GM12878 (cell line): Measurements from ENCODE around the gene PRR12. TPM values are rescaled to one million over a fixed set of nuclear protein-coding genes. Genes with fewer than 3 reads are reported as not detected.

Experiments
- ATAC-seq: fragments of 200-7000 bp; cut with Tn5 transposase; 3 replicates; pipeline ENCODE4 v1.9.1; 2020; ENCODE audit warnings: mild to moderate bottlenecking, moderate library complexity
- BruUV-seq: library from RNA; stranded (reverse); fragments of 400-500 nt; replicated peaks from 2 replicates; lab custom pipeline; 2021; lab: Mats Ljungman, UMichigan
- CTCF ChIA-PET: fragments of 300-600 bp; sonication (Branson Sonifier 250); formaldehyde crosslinking; extraction: SDS; loops from one replicate; lab custom pipeline; 2021; ENCODE audit warnings: inconsistent platforms; lab: Yijun Ruan, JAX
- POLR2A ChIA-PET: fragments of 350-600 bp; formaldehyde crosslinking; extraction: SDS; loops from one replicate; lab custom pipeline; 2021; ENCODE audit warnings: inconsistent platforms; lab: Charles Lee
- RAD21 ChIA-PET: fragments of 300-600 bp; sonication (Branson Sonifier 250); formaldehyde crosslinking; loops from one replicate; lab custom pipeline; 2023; ENCODE audit warnings: antibody characterized with exemption; ENCODE audit not compliant: unreplicated experiment; lab: Charles Lee
- SMC1A ChIA-PET: fragments of 300-600 bp; sonication (Branson Sonifier 250); formaldehyde crosslinking; loops from one replicate; lab custom pipeline; 2023; ENCODE audit not compliant: unreplicated experiment, uncharacterized antibody; lab: Charles Lee
- DNase-seq: peaks from one replicate; pipeline ENCODE4 v3.0.0-alpha.2; 2011; ENCODE audit warnings: low read depth, low spot score
- FAIRE-seq: peaks from 3 replicates; lab custom pipeline; 2011; peaks lifted over from hg19 to GRCh38; lab: Jason Lieb, UNC
- H2AFZ ChIP-seq: 2 replicates; pipeline ENCODE4 v1.6.0; 2011; ENCODE audit warnings: low read depth, low read length, control low read depth; ENCODE audit not compliant: control insufficient read depth
- H3K27ac ChIP-seq: 2 replicates; pipeline ENCODE4 v1.5.1; 2011; ENCODE audit warnings: control low read depth; ENCODE audit not compliant: control insufficient read depth, insufficient read depth
- H3K27me3 ChIP-seq, 2 experiments: replicated peaks in 1 of 2; 2 replicates each; pipeline versions ENCODE4 v1.6.0 to v1.6.1; 2011; ENCODE audit warnings: low read length in 1 of 2; ENCODE audit not compliant: control insufficient read depth in 2 of 2, insufficient read depth in 2 of 2
- H3K36me3 ChIP-seq, 2 experiments: 2 replicates each; pipeline ENCODE4 v1.5.1; 2011; ENCODE audit warnings: low read length in 1 of 2; ENCODE audit not compliant: control insufficient read depth in 2 of 2, insufficient read depth in 2 of 2
- H3K4me1 ChIP-seq: 2 replicates; pipeline ENCODE4 v1.6.1; 2011; ENCODE audit warnings: mild to moderate bottlenecking, low read length, moderate library complexity, mixed read lengths; ENCODE audit not compliant: control insufficient read depth, insufficient read depth
- H3K4me2 ChIP-seq: 2 replicates; pipeline ENCODE4 v1.6.0; 2011; ENCODE audit warnings: control low read depth; ENCODE audit not compliant: control insufficient read depth, insufficient read depth
- H3K4me3 ChIP-seq: fragments of 200-600 bp; sonication (generic); 2 replicates; pipeline ENCODE4 v1.5.1; 2016
- H3K79me2 ChIP-seq: 2 replicates; pipeline ENCODE4 v1.6.0; 2011; ENCODE audit warnings: low read length; ENCODE audit not compliant: control insufficient read depth, insufficient read depth
- H3K9ac ChIP-seq: 2 replicates; pipeline ENCODE4 v1.8.0; 2011; ENCODE audit warnings: low read length, control low read depth, mixed read lengths; ENCODE audit not compliant: control insufficient read depth, insufficient read depth
- H3K9me3 ChIP-seq: replicated peaks from 3 replicates; pipeline ENCODE4 v1.5.1; 2011; ENCODE audit warnings: mild to moderate bottlenecking, low read length; ENCODE audit not compliant: control insufficient read depth, insufficient read depth
- H4K20me1 ChIP-seq: 2 replicates; pipeline ENCODE4 v1.6.0; 2011; ENCODE audit not compliant: control insufficient read depth, insufficient read depth
- FOXK2 ChIP-seq: fragments of 450-650 bp; IDR thresholded peaks from 2 replicates; pipeline ENCODE4 v1.6.1; 2017; ENCODE audit warnings: mild to moderate bottlenecking, moderate library complexity
- GATAD2B ChIP-seq: fragments of 450-650 bp; conservative IDR thresholded peaks from 2 replicates; pipeline ENCODE4 v1.6.1; 2017; ENCODE audit warnings: low read depth, mild to moderate bottlenecking, moderate library complexity
- KDM1A ChIP-seq: fragments of 200-600 bp; sonication (generic); IDR thresholded peaks from 2 replicates; pipeline ENCODE4 v1.6.1; 2016; ENCODE audit warnings: borderline replicate concordance
- NR2F1 ChIP-seq: fragments of 450-650 bp; conservative IDR thresholded peaks from 2 replicates; pipeline ENCODE4 v1.6.1; 2017; ENCODE audit warnings: mild to moderate bottlenecking
- WGBS: methylation state at CpG from one replicate; pipeline ENCODE4 v1.1.6; 2016; ENCODE audit warnings: low lambda C conversion rate; ENCODE audit not compliant: insufficient replicate concordance, insufficient coverage; ENCODE audit errors: missing lambda C conversion rate; 5-methylcytosine and 5-hydroxymethylcytosine counted together
- in situ Hi-C: fragments of 300-500 bp; cut with MboI; formaldehyde crosslinking; loops from 9 replicates; pipeline ENCODE4 v1.14.3; 2018; ENCODE audit warnings: mixed read lengths
- intact Hi-C: fragments of 100-400 bp; cut with micrococcal nuclease; formaldehyde crosslinking; loops from one replicate; pipeline ENCODE4 v1.14.2; 2022; ENCODE audit not compliant: unreplicated experiment
- polyA plus RNA-seq, 11 experiments: library from polyadenylated mRNA; depleted of rRNA in 4 of 11; unstranded in 6 of 11; stranded (reverse) in 5 of 11; fragments of >200 nt; fragmentation: Nextera tagmentation in 4 of 11; fragmentation: Illumina TruSeq in 1 of 11; extraction: Ambion mirVana in 4 of 11; extraction: Trizol in 1 of 11; gene quantifications; 1 replicate in 1 of 11; 2 replicates in 10 of 11; pipeline versions ENCODE4 v1.2.1 to v1.2.3, GENCODE V29; 2011 to 2016; ENCODE audit warnings: inconsistent platforms in 2 of 11, missing spikeins in 2 of 11, low read depth in 1 of 11
- total RNA-seq, 4 experiments: library from RNA; depleted of rRNA in 3 of 4; stranded (reverse); fragments of >200 nt in 3 of 4; fragmentation: Illumina TruSeq in 1 of 4; extraction: Trizol in 1 of 4; gene quantifications; 2 replicates each; pipeline versions ENCODE4 v1.2.1 to v1.2.3, GENCODE V29; 2013 to 2021
- TF ChIP-seq, protein P1 (sequence below): fragments of 450-650 bp; IDR thresholded peaks from 2 replicates; pipeline ENCODE4 v1.6.1; 2018; ENCODE audit warnings: borderline replicate concordance, mild to moderate bottlenecking; ENCODE audit not compliant: partially characterized antibody

Gene PRR12
- total and polyA plus RNA-seq, 10 of the 15 experiments (the other 5 are each of a cell fraction or from before 2014, with no cell fraction given), result 0.02 to 25.3 (median 1.6) TPM

DNA sequence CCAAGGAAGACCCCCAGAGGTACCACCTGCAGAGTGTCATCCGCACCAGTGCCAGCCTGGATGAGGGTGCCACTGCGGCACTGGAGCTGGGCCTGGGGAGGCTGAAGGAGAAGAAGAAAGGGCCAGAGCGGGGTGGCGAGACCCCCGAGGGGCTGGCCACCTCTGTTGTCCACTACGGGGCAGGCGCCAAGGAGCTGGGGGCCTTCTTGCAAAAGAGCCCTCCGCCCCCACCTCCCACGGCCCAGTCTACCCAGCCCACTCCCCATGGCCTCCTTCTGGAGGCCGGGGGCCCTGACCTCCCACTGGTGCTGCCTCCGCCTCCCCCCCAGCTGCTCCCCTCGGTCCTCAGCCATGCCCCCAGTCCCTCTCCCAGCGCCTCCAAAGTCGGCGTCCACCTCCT, 5.4 kb downstream of the PRR12 start:
- ChIA-PET POLR2A (interaction anchor here (0.8 kb wide), 1 partner anchor 38 kb away, joined by 3 read pairs; no protein-coding TSS in a partner anchor), RAD21 (no interaction called here), CTCF (no interaction called here), SMC1A (no interaction called here)
- 98% methylated on average over 7 of the region's 15 CpGs for WGBS
- Histone ChIP-seq H4K20me1 (peaks cover 3% of the 10 kb centered on the region; the same call in 1 of the 2 replicates), H3K36me3 (peaks cover 7 to 24% of the 10 kb centered on the region in 2 experiments; a peak in 3 of 4 replicates), H3K27me3 (no peaks in the 10 kb centered on the region), H3K4me2 (no peak overlapping the region), H3K4me3 (no peak overlapping the region), H3K9me3 (no peaks in the 10 kb centered on the region), H3K9ac (no peak overlapping the region), H3K79me2 (peaks cover 26% of the 10 kb centered on the region), H2AFZ (no peak overlapping the region), H3K4me1 (peaks cover 4% of the 10 kb centered on the region; the same call in 1 of the 2 replicates), H3K27ac (no peak overlapping the region)
- intact Hi-C loops, result no loop called here
- ATAC-seq (no peak), DNase-seq (no peak), FAIRE-seq (no peak)
- in situ Hi-C loops, result no loop called here
- no TSS peak for BruUV-seq
- TF ChIP-seq KDM1A, result no peak
- no peak for TF ChIP-seq NR2F1
- no peak for TF ChIP-seq GATAD2B
- TF ChIP-seq, protein P1, sequence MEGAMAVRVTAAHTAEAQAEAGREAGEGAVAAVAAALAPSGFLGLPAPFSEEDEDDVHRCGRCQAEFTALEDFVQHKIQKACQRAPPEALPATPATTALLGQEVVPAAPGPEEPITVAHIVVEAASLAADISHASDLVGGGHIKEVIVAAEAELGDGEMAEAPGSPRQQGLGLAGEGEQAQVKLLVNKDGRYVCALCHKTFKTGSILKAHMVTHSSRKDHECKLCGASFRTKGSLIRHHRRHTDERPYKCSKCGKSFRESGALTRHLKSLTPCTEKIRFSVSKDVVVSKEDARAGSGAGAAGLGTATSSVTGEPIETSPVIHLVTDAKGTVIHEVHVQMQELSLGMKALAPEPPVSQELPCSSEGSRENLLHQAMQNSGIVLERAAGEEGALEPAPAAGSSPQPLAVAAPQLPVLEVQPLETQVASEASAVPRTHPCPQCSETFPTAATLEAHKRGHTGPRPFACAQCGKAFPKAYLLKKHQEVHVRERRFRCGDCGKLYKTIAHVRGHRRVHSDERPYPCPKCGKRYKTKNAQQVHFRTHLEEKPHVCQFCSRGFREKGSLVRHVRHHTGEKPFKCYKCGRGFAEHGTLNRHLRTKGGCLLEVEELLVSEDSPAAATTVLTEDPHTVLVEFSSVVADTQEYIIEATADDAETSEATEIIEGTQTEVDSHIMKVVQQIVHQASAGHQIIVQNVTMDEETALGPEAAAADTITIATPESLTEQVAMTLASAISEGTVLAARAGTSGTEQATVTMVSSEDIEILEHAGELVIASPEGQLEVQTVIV, result no peak
- TF ChIP-seq FOXK2, result no peak
